HepG2 (cell line): ENCODE results near the gene EEF2. TPM values are rescaled to one million over a fixed set of nuclear protein-coding genes. Genes with fewer than 3 reads are reported as not detected.

ENCODE experiments used
- ATAC-seq: fragments of 200-7000 bp; cut with Tn5 transposase; 3 replicates; pipeline ENCODE4 v1.9.1; 2020; ENCODE audit warnings: mild to moderate bottlenecking, moderate library complexity
- BruUV-seq: library from RNA; stranded (reverse); fragments of 400-500 nt; replicated peaks from 2 replicates; lab custom pipeline; 2021; lab: Mats Ljungman, UMichigan
- CTCF ChIA-PET: fragments of 300-600 bp; formaldehyde crosslinking; extraction: SDS; loops from one replicate; lab custom pipeline; 2021; ENCODE audit warnings: low total read pairs, inconsistent platforms, low intra/inter-chr PET ratio; lab: Yijun Ruan, JAX
- POLR2A ChIA-PET: fragments of 350-600 bp; sonication (Branson Sonifier 250); formaldehyde crosslinking; loops from one replicate; lab custom pipeline; 2020; ENCODE audit warnings: antibody characterized with exemption, inconsistent platforms; lab: Yijun Ruan, JAX
- DNase-seq: peaks from one replicate; pipeline ENCODE4 v3.0.0-alpha.2; 2015; ENCODE audit warnings: low spot score
- FAIRE-seq: peaks from 3 replicates; lab custom pipeline; 2011; peaks lifted over from hg19 to GRCh38; lab: Jason Lieb, UNC
- H2AFZ ChIP-seq: one replicate; pipeline ENCODE4 v1.6.1; 2011; ENCODE audit warnings: low read length, inconsistent platforms
- H3K27ac ChIP-seq: fragments of 300-600 bp; 3 replicates; pipeline ENCODE4 v1.8.0; 2011; ENCODE audit warnings: mixed run types, mild to moderate bottlenecking, mixed read lengths, low read length, inconsistent platforms; ENCODE audit not compliant: insufficient read depth; ENCODE audit errors: extremely low read length
- H3K27me3 ChIP-seq, 2 experiments: fragments of 200-600 bp in 1 of 2; 2 replicates in 1 of 2; 3 replicates in 1 of 2; pipeline versions ENCODE4 v1.6.0 to v1.8.0; 2011; ENCODE audit warnings: low read length in 2 of 2, mild to moderate bottlenecking in 2 of 2, moderate library complexity in 2 of 2, inconsistent platforms in 1 of 2; ENCODE audit not compliant: insufficient read depth in 2 of 2, control insufficient read depth in 1 of 2
- H3K36me3 ChIP-seq, 2 experiments: fragments of 200-600 bp in 1 of 2; replicated peaks in 1 of 2; 2 replicates in 1 of 2; 3 replicates in 1 of 2; pipeline versions ENCODE4 v1.5.1 to v1.8.0; 2011; ENCODE audit warnings: low read length in 2 of 2, inconsistent platforms in 1 of 2; ENCODE audit not compliant: insufficient read depth in 2 of 2, control insufficient read depth in 1 of 2
- H3K4me1 ChIP-seq: 2 replicates; pipeline ENCODE4 v1.5.1; 2012; ENCODE audit warnings: low read length, inconsistent platforms; ENCODE audit not compliant: insufficient read depth
- H3K4me2 ChIP-seq: 2 replicates; pipeline ENCODE4 v1.6.0; 2011; ENCODE audit warnings: low read depth, low read length, inconsistent platforms
- H3K4me3 ChIP-seq, 3 experiments: fragments of 200-600 bp in 1 of 3; sonication (generic), shearing (Covaris generic) in 1 of 3; replicated peaks in 1 of 3; 2 replicates each; pipeline ENCODE4 v1.5.1; 2011 to 2016; ENCODE audit warnings: low read length in 3 of 3, inconsistent platforms in 2 of 3, low read depth in 2 of 3, mild to moderate bottlenecking in 2 of 3, control low read depth in 1 of 3, mixed read lengths in 1 of 3; ENCODE audit not compliant: insufficient read depth in 1 of 3
- H3K79me2 ChIP-seq: one replicate; pipeline ENCODE4 v1.6.1; 2011; ENCODE audit warnings: low read length, inconsistent platforms; ENCODE audit not compliant: insufficient read depth
- H3K9ac ChIP-seq: 2 replicates; pipeline ENCODE4 v1.6.0; 2011; ENCODE audit warnings: mild to moderate bottlenecking, low read depth, low read length, inconsistent platforms; ENCODE audit not compliant: insufficient read depth
- H3K9me3 ChIP-seq: 2 replicates; pipeline ENCODE4 v1.5.1; 2012; ENCODE audit warnings: mild to moderate bottlenecking, low read length
- H4K20me1 ChIP-seq: 2 replicates; pipeline ENCODE4 v1.6.0; 2011; ENCODE audit warnings: inconsistent platforms, mild to moderate bottlenecking, low read length, moderate library complexity; ENCODE audit not compliant: insufficient read depth
- ASH2L ChIP-seq: fragments of 300-600, 200-600 bp; sonication (generic); IDR thresholded peaks from 2 replicates; pipeline ENCODE4 v1.7.0; 2017; ENCODE audit warnings: low read depth, mild to moderate bottlenecking, moderate library complexity, mixed read lengths, low read length; ENCODE audit not compliant: insufficient read length
- ETV5 ChIP-seq: IDR thresholded peaks from 2 replicates; pipeline ENCODE4 v1.6.1; 2018; ENCODE audit warnings: missing biosample characterization, missing genetic modification reagents, inconsistent platforms, borderline replicate concordance
- PTBP1 ChIP-seq: fragments of 200-400 bp; formaldehyde crosslinking; IDR thresholded peaks from 2 replicates; pipeline ENCODE4 v1.6.1; 2018; ENCODE audit warnings: low read length, low read depth; ENCODE audit not compliant: poor library complexity, severe bottlenecking
- THYN1 ChIP-seq: sonication (generic); formaldehyde crosslinking; IDR thresholded peaks from 2 replicates; pipeline ENCODE4 v1.8.1; 2023; ENCODE audit warnings: low read depth, mild to moderate bottlenecking, moderate library complexity, missing genetic modification reagents, borderline replicate concordance
- ZKSCAN5 ChIP-seq: sonication (generic); formaldehyde crosslinking; IDR thresholded peaks from 2 replicates; pipeline ENCODE4 v1.5.1; 2020; ENCODE audit warnings: mild to moderate bottlenecking, missing genetic modification reagents
- ZNF12 ChIP-seq: sonication (generic); formaldehyde crosslinking; IDR thresholded peaks from 2 replicates; pipeline ENCODE4 v1.5.0; 2020; ENCODE audit warnings: missing genetic modification reagents
- WGBS: methylation state at CpG from one replicate; pipeline ENCODE4 v1.1.6; 2017; ENCODE audit warnings: low lambda C conversion rate; 5-methylcytosine and 5-hydroxymethylcytosine counted together
- in situ Hi-C: cut with HindIII; loops from 2 replicates; pipeline ENCODE4 v1.10.0; 2017; ENCODE audit warnings: low pct_unique_long_range_greater_than_20kb; ENCODE audit not compliant: extremely low pct_ligation_motif_present
- intact Hi-C: fragments of 100-400 bp; cut with micrococcal nuclease; formaldehyde crosslinking; loops from one replicate; pipeline ENCODE4 v1.10.0; 2022; ENCODE audit not compliant: unreplicated experiment
- polyA plus RNA-seq, 8 experiments: library from polyadenylated mRNA; depleted of rRNA in 3 of 8; stranded (reverse) in 7 of 8; unstranded in 1 of 8; fragments of >200 nt; fragmentation: Illumina TruSeq in 4 of 8; extraction: Trizol in 4 of 8; gene quantifications; 2 replicates each; pipeline versions ENCODE4 v1.2.1 to v1.2.3, GENCODE V29; 2011 to 2016; ENCODE audit warnings: low read depth in 4 of 8, missing spikeins in 1 of 8, mixed read lengths in 1 of 8; ENCODE audit not compliant: insufficient read depth in 1 of 8
- total RNA-seq, 5 experiments: library from RNA; depleted of rRNA; stranded (reverse); fragments of >200 nt; fragmentation: Illumina TruSeq; extraction: Trizol; gene quantifications; 2 replicates each; pipeline ENCODE4 v1.2.3, GENCODE V29; 2016; ENCODE audit warnings: low read depth in 1 of 5
- TF ChIP-seq, protein P1 (sequence below): sonication (generic); formaldehyde crosslinking; IDR thresholded peaks from 2 replicates; pipeline ENCODE4 v1.4.0; 2020; ENCODE audit warnings: missing genetic modification reagents

Gene EEF2
- total and polyA plus RNA-seq, 2 of the 13 experiments (the other 11 are each of a cell fraction or from before 2014, with no cell fraction given), result 1,441 to 1,777 TPM

DNA sequence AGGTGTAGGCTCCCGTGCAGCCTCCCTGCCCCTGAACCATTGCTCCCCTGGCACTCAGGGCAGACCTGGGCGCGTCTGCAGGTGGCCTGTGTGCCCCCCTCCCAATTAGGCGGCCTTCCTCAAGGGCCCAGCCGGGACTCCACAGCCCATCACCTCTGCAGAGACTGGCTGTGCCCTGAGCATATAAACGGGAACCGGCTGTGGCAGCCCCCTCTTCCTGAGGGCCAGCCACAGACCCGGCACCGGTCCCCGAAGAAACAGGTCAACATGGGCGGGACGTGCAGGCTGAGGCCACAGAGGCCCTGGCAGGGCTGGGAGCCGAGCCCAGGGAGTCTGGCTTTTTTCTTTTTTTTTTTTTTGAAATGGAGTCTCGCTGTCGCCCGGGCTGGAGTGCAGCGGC lies 34.3 kb upstream of the EEF2 start:
- no TSS peak for BruUV-seq
- CTCF ChIA-PET, result no interaction called here
- no peak overlapping the region for H3K27ac ChIP-seq
- H3K4me2 ChIP-seq, result no peak overlapping the region
- H3K36me3 ChIP-seq, result peaks cover 14 to 23% of the 10 kb centered on the region in 2 experiments; a peak in 4 of 5 replicates
- peaks cover 12% of the 10 kb centered on the region for H3K79me2 ChIP-seq
- POLR2A ChIA-PET, result no interaction called here
- no peaks in the 10 kb centered on the region for H3K27me3 ChIP-seq
- FAIRE-seq (no peak), DNase-seq (no peak), ATAC-seq (no peak)
- H3K9me3 ChIP-seq, result no peaks in the 10 kb centered on the region
- H3K4me1 ChIP-seq, result no peaks in the 10 kb centered on the region
- intact Hi-C loops, result no loop called here
- no peak overlapping the region for H3K4me3 ChIP-seq
- H2AFZ ChIP-seq, result no peak overlapping the region
- TF ChIP-seq, protein P1, sequence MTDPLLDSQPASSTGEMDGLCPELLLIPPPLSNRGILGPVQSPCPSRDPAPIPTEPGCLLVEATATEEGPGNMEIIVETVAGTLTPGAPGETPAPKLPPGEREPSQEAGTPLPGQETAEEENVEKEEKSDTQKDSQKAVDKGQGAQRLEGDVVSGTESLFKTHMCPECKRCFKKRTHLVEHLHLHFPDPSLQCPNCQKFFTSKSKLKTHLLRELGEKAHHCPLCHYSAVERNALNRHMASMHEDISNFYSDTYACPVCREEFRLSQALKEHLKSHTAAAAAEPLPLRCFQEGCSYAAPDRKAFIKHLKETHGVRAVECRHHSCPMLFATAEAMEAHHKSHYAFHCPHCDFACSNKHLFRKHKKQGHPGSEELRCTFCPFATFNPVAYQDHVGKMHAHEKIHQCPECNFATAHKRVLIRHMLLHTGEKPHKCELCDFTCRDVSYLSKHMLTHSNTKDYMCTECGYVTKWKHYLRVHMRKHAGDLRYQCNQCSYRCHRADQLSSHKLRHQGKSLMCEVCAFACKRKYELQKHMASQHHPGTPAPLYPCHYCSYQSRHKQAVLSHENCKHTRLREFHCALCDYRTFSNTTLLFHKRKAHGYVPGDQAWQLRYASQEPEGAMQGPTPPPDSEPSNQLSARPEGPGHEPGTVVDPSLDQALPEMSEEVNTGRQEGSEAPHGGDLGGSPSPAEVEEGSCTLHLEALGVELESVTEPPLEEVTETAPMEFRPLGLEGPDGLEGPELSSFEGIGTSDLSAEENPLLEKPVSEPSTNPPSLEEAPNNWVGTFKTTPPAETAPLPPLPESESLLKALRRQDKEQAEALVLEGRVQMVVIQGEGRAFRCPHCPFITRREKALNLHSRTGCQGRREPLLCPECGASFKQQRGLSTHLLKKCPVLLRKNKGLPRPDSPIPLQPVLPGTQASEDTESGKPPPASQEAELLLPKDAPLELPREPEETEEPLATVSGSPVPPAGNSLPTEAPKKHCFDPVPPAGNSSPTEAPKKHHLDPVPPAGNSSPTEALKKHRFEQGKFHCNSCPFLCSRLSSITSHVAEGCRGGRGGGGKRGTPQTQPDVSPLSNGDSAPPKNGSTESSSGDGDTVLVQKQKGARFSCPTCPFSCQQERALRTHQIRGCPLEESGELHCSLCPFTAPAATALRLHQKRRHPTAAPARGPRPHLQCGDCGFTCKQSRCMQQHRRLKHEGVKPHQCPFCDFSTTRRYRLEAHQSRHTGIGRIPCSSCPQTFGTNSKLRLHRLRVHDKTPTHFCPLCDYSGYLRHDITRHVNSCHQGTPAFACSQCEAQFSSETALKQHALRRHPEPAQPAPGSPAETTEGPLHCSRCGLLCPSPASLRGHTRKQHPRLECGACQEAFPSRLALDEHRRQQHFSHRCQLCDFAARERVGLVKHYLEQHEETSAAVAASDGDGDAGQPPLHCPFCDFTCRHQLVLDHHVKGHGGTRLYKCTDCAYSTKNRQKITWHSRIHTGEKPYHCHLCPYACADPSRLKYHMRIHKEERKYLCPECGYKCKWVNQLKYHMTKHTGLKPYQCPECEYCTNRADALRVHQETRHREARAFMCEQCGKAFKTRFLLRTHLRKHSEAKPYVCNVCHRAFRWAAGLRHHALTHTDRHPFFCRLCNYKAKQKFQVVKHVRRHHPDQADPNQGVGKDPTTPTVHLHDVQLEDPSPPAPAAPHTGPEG (CRISPR knock-in tag), result no peak
- TF ChIP-seq ETV5 (CRISPR knock-in tag) (no peak), ASH2L (no peak), ZNF12 (CRISPR knock-in tag) (no peak), THYN1 (CRISPR knock-in tag) (no peak), PTBP1 (no peak), ZKSCAN5 (no peak)
- 96% methylated on average over 8 of the region's 17 CpGs for WGBS
- in situ Hi-C loops, result no loop called here
- H4K20me1 ChIP-seq, result no peaks in the 10 kb centered on the region
- H3K9ac ChIP-seq, result no peak overlapping the region
